M059J (cell line): ENCODE results near the gene ANG. TPM values are rescaled to one million over a fixed set of nuclear protein-coding genes. Genes with fewer than 3 reads are reported as not detected.
"Not testable (repeated sequence)": the region's sequence is repeated elsewhere in the genome, so short reads cannot be mapped to it uniquely, and the experiment has no call there.

Experiments used
- DNase-seq: peaks from one replicate; pipeline ENCODE4 v3.0.0-alpha.2; 2012; ENCODE audit warnings: low read depth
- total RNA-seq: library from RNA; depleted of rRNA; stranded (reverse); fragments of >200 nt; shearing (Covaris generic); gene quantifications from 2 replicates; pipeline ENCODE4 v1.2.3, GENCODE V29; 2014

Gene ANG
- total RNA-seq, 1 experiment from 2014 or later, result 3.0 TPM

DNA sequence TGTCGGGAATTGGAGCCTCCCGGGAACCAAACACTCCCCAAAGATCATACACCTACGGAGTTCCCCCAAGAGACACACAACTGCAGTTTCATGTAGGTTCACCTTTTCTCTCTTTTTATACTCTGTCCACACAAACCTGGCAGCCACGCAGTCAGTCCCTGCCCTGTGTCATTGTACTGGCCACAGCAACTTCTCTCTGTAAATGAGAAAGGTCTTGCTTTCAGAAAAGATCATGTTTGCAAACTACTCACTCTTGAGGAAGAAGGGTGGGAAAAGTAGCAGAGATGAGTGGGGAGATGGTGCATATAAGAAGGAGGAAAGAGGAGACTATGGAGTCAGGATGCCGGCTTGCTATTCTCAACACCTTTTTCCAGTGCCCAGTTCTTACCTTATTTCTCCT, 10.4 kb downstream of the ANG start:
- DNase-seq, result no peak

DNA sequence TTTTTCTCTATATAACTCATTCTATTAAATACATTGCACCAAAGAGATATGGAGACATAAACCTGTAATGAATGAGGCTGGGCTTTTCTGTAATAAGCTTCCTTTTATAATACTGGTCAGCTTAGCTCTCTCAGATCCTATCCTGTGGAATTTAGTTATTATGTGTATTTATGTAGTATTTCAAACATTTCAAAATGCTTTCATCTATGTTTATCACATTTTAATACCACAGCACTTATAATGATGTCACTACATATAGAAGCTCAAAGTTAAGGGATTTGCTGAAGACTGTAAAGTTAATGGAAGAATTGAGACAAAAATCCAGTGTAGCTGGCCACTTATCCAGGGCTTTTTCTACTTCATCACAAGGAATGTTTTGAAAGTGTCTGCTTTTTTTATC, 11.4 kb downstream of the ANG start:
- no peak for DNase-seq

- DNase-seq, result not testable (repeated sequence)
These were observed 12.4 kb downstream of the ANG start for GRCh38 chr14:20700965-20701364.

DNA sequence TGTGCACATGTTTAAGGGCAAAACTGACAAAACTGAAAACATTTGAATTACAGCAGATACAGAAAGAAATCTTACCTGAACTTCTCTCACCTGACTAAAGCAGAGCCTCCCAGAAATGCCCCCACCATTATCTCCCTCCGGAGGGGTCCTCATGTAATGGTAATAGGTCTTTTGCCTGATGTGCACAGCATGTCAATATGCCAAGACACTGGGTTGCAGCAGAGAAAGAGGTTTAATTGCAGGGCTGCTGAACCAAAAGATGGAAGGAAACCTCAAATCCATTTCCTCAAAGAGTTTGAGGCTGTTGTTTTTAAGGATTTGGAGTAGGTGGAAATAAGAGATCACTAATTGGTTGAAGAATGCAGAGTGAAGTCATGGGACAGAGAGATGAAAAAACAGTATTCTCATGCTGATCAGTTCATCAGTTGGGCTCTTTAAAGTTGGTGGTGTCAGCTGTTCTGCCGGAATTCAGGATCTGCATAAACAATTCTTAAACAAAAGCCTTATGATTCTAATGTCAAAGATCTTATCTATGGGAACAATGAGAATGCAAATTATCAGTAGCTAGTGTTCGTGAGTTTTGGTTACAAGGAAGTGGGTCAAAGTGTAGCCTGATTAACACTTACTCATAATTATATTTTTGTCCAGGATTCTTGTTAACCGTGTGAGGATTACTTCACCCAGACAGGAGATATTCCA, 18.2 kb downstream of the ANG start:
- DNase-seq, result no peak

GRCh38 chr14:20707622-20708021, 19.1 kb downstream of the ANG start:
- peak; percentile 26 for DNase-seq

DNA sequence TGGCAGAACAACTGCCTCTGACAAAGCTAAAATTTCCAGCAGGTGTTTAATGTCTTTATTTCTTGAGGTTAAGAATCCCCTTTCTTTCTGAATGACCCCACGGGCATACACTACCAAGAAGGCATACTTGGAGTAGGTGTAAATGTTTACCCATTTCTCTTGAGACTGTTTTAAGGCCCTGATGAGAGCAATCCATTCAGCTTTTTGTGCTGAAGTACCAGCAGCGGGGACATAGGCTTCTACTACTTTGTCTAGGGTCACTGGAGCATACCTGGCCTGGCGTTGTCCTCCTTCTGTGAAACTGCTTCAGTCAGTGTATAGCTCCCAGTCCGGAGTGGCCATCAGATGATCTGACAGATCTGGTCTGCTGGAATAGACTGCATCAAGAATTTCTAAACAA, 22.7 kb downstream of the ANG start:
- no peak for DNase-seq

- no peak for DNase-seq
These were observed 23.1 kb downstream of the ANG start for GRCh38 chr14:20711685-20712084.

DNA sequence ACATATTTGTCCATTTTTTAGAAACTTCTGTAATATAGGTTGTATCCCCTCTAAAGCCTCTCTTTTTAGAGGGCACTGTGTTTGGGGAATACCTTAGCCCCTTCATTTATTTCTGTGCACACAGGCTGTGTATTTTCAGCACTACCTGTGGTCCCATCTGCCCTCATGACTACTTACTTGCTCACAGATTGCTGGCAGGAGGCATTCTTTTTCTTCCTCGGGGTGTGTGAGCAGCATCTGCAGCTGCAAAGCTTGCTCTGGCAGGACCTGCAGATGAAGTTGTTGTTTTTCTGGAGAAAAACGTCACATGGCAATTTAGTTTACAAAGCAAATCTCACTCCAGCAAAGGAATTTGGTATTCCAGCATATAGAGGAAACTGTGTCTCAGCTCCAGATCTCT, 24.3 kb downstream of the ANG start:
- DNase-seq, result no peak

DNA sequence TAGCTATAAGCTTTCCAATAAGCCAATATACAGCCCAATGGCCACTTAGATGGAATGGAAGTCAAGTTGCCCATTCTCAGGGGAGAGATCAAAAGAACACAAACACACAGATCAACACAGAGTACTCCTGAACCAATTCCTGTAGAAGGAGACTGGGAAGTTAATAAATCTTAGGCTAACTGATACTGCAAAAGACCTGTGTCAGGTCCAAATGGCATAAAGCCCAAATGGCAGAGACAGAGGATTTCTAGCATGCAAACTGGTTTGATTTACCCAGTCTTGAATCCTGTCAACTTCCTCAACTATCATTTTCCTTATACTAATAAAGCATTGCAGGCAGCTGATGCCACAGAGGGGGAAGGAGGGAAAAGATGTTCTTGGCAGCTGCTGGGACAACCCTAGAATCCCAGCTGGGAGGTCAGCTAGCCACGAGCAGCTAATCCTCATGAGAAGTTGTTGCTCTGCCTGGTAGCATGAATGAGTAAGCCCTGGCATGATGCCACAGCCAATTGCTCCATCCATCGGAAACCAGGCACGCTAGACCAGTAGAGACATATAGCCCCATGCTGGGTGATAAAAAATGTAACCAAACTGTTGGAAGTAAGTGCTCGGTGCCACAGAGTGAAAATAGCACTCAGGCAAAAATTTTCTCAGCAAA, 26.2 kb downstream of the ANG start:
- peak; percentile 4 for DNase-seq

- DNase-seq, result no peak
These were observed 31.2 kb downstream of the ANG start for GRCh38 chr14:20719777-20720176.

- no peak for DNase-seq
These were observed 32.2 kb downstream of the ANG start for GRCh38 chr14:20720741-20721140.

DNA sequence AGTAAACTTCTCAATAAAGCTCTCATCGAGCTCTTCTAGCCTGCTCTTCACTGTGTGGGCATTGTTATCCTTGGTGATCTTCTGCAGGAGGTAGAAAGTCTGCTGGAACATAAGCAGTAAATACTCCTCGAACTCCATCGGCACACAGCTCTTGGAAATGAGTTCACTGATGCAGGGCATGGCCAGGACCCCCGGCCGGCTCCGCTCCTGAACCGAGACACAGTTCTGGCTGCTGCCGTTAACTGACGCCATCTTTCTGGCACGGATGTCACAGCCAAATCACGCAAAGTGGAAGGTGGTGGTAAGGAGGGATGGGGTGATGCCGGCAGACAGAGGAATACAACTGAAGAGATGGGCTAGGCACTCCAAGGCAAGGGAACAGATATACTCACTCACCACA, 33.5 kb downstream of the ANG start:
- DNase-seq, result no peak

DNA sequence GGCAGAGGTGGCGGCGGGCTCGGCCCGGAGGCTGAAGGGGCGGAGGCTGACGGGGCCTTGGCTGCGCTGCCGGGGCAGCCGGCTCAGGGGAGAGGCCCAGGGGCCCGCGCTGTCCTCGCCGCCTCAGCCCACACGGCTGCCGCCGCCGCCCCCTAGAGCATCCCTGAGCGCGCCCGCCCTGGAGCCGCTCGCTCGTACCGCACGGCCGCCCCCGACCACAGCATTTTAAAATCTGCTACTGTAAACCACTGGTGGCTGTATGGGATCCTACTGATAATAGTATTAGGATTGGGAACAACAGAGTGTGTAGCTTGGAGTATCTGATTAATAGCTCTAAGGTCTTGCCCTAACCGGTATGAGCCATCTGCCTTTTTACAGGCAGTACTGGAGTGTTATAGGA, 34.9 kb downstream of the ANG start:
- no peak for DNase-seq

- DNase-seq, result not testable (repeated sequence)
These were observed 37.6 kb downstream of the ANG start for GRCh38 chr14:20726121-20726520.

DNA sequence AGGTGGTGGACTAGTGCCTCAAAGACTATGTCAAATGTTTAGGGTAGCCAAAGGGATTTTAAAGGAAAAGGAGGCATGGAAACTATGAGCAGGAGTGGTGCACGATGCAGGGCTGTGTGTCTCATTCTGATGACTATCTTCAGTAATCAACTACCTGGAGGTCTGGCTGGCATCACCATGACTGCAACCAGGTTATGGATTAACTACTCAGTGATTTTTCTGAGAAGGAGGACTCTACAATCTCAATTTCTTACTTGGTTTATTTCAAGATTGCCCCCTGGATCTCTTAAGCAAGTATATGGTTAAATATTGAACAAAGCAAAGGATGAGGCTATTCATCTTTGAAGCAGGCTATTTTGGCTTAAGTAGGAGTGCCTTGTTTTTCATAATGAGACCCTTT, 38.0 kb downstream of the ANG start:
- DNase-seq, result no peak

GRCh38 chr14:20730891-20731290, 42.3 kb downstream of the ANG start:
- no peak for DNase-seq

GRCh38 chr14:20732477-20732876, 43.9 kb downstream of the ANG start:
- no peak for DNase-seq

- DNase-seq, result no peak
These were observed 44.5 kb downstream of the ANG start for GRCh38 chr14:20732979-20733635.

DNA sequence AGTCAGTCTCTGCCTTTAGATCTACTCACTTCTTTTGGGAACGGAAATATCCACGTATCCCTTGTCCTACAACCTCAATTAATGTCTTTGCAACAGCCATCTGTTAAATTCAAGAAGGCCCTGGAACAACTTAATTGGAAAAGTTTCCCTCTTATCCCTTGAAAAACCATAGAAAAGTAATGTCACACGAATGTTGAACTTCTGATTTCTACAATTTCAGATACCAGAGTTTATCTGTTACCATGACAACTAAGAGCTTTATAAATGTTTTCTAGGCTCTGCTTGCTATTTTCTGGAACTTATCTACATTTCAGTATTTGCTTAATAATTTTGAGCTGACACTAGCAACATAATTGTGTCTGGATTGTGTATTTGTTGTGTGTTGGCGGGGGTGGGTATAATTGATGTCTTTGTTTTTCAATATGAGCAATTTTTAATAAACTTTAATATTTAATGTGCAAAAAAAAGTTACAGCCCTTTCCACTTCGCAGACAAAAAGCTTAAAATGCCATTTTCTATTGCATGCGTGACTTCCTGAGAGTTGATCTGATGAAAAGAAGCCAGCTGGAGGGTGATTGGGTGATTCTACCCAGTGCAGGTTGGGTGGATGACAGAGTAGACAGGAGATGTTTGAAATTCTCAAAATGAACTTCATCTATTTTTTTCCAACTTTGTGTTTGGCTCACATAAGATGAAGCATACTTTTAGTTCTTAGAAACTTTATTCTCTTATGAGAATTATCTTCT, 45.3 kb downstream of the ANG start:
- DNase-seq, result no peak

GRCh38 chr14:20734430-20734806, 45.9 kb downstream of the ANG start:
- no peak for DNase-seq

GRCh38 chr14:20738292-20738691, 49.7 kb downstream of the ANG start:
- DNase-seq, result not testable (repeated sequence)

GRCh38 chr14:20742132-20742531, 53.6 kb downstream of the ANG start:
- no peak for DNase-seq

DNA sequence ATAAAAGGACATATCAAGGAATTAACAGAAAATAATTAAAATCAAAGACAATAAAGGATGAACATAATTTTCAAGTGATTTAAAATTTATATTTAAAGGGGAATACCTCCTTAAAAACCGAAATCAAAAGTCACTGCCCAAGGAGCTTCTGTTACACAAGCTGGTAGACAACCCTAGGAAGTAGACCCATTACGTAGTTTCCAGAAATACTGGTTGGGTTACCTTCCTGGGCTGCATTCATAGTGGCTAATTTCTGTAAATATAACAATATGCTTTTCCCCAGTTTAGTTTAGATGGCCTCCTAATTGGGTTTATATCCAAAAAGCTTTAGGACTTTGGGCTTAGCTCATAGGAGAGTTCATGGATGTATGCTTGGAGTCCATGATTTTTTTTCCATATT, 55.0 kb downstream of the ANG start:
- no peak for DNase-seq
